ENCODE measurements around the gene GUK1.
A peak's percentile ranks its signal among the peaks of the same experiment; 100 is the strongest.

The GUK1 gene

GRCh38 chr1:228102791-228103620, 37.1 kb upstream of the GUK1 start, which contains the start of gene C1orf35:
Gene C1orf35, minus strand, starts transcription at chr1:228103325. Its CDS starts 98 bp downstream, at chr1:228103227.
- peak within 1 kb of the TSS; percentile 78 for H3K27ac ChIP-seq (ENCODE audit: low read length)
- H3K9me3 ChIP-seq (replicated peaks; ENCODE audit: insufficient read depth, low read length), result no peaks in the 10 kb centered on the region
- H3K9me2 ChIP-seq (replicated peaks; ENCODE audit: insufficient read depth, low read length), result no peaks in the 10 kb centered on the region
- no peaks in the 10 kb centered on the region for H3K27me3 ChIP-seq (replicated peaks; ENCODE audit: insufficient read depth, low read length)
- H3F3A ChIP-seq (ENCODE audit: insufficient read depth, low read length), result peaks cover 53% of the 10 kb centered on the region
- H4K20me1 ChIP-seq (ENCODE audit: insufficient read depth, low read length), result peaks cover 20% of the 10 kb centered on the region
- TF ChIP-seq CTCF (IDR thresholded peaks at IDR 0.05; ENCODE audit: low read length) (no peak), EZH2phosphoT487 (IDR thresholded peaks at IDR 0.05; ENCODE audit: low read length) (no peak), EZH2 (optimal IDR thresholded peaks at IDR 0.05; ENCODE audit: low read depth, low read length) (no peak)
- peaks cover 65% of the 10 kb centered on the region for H3K79me2 ChIP-seq (ENCODE audit: low read length)
- H3K36me3 ChIP-seq (replicated peaks; ENCODE audit: insufficient read depth, low read length), result 0 out of 2 replicates have a peak, but pooled peaks cover 15% of the 10 kb centered on the region
- H3K9ac ChIP-seq (ENCODE audit: low read length), result peak within 1 kb of the TSS; percentile 87
- peak within 1 kb of the TSS; percentile 88 for H2AFZ ChIP-seq (ENCODE audit: low read length)
- peaks cover 19% of the 10 kb centered on the region for H3K4me1 ChIP-seq (ENCODE audit: low read length)
- peak within 1 kb of the TSS; percentile 90 for H3K4me3 ChIP-seq (ENCODE audit: low read length)
- DNase-seq, result peak; percentile 98
- H3K4me2 ChIP-seq (ENCODE audit: low read depth, low read length), result peak within 1 kb of the TSS; percentile 82

GRCh38 chr1:228104526-228105269, 35.4 kb upstream of the GUK1 start:
- Histone ChIP-seq H3K79me2 (ENCODE audit: low read length) (peaks cover 63% of the 10 kb centered on the region), H2AFZ (ENCODE audit: low read length) (no peak overlapping the region), H3K27ac (ENCODE audit: low read length) (no peak overlapping the region), H3K27me3 (replicated peaks; ENCODE audit: insufficient read depth, low read length) (no peaks in the 10 kb centered on the region), H3K4me2 (ENCODE audit: low read depth, low read length) (peak overlapping the region; percentile 82; the same call in 1 of the 2 replicates), H3F3A (ENCODE audit: insufficient read depth, low read length) (peaks cover 38% of the 10 kb centered on the region), H3K9me2 (replicated peaks; ENCODE audit: insufficient read depth, low read length) (no peaks in the 10 kb centered on the region), H3K36me3 (replicated peaks; ENCODE audit: insufficient read depth, low read length) (0 out of 2 replicates have a peak, but pooled peaks cover 3% of the 10 kb centered on the region), H3K9me3 (replicated peaks; ENCODE audit: insufficient read depth, low read length) (no peaks in the 10 kb centered on the region), H3K4me1 (ENCODE audit: low read length) (peaks cover 26% of the 10 kb centered on the region), H3K4me3 (ENCODE audit: low read length) (no peak overlapping the region), H3K9ac (ENCODE audit: low read length) (peak overlapping the region; percentile 87; the same call in 1 of the 2 replicates), H4K20me1 (ENCODE audit: insufficient read depth, low read length) (peaks cover 4% of the 10 kb centered on the region; the same call in 1 of the 2 replicates)
- no peak for DNase-seq
- TF ChIP-seq CTCF (IDR thresholded peaks at IDR 0.05; ENCODE audit: low read length) (no peak), EZH2 (optimal IDR thresholded peaks at IDR 0.05; ENCODE audit: low read depth, low read length) (no peak), EZH2phosphoT487 (IDR thresholded peaks at IDR 0.05; ENCODE audit: low read length) (no peak)

- TF ChIP-seq EZH2phosphoT487 (IDR thresholded peaks at IDR 0.05; ENCODE audit: low read length), result no peak
- TF ChIP-seq CTCF (IDR thresholded peaks at IDR 0.05; ENCODE audit: low read length), result no peak
- TF ChIP-seq EZH2 (optimal IDR thresholded peaks at IDR 0.05; ENCODE audit: low read depth, low read length), result no peak
- DNase-seq, result no peak
Measured at GRCh38 chr1:228105270-228105995, 34.6 kb upstream of the GUK1 start.

More at GRCh38 chr1:228105270-228105995, 34.6 kb upstream of the GUK1 start:
- no peaks in the 10 kb centered on the region for H3K27me3 ChIP-seq (replicated peaks; ENCODE audit: insufficient read depth, low read length)
- H4K20me1 ChIP-seq (ENCODE audit: insufficient read depth, low read length), result peaks cover 1% of the 10 kb centered on the region; the same call in 1 of the 2 replicates
- H3K4me2 ChIP-seq (ENCODE audit: low read depth, low read length), result no peak overlapping the region
- no peak overlapping the region for H3K9ac ChIP-seq (ENCODE audit: low read length)
- peaks cover 33% of the 10 kb centered on the region for H3K4me1 ChIP-seq (ENCODE audit: low read length)
- H3K9me3 ChIP-seq (replicated peaks; ENCODE audit: insufficient read depth, low read length), result no peaks in the 10 kb centered on the region
- H3K27ac ChIP-seq (ENCODE audit: low read length), result no peak overlapping the region
- H3K79me2 ChIP-seq (ENCODE audit: low read length), result peaks cover 64% of the 10 kb centered on the region
- H3F3A ChIP-seq (ENCODE audit: insufficient read depth, low read length), result peaks cover 34% of the 10 kb centered on the region
- H2AFZ ChIP-seq (ENCODE audit: low read length), result no peak overlapping the region
- H3K36me3 ChIP-seq (replicated peaks; ENCODE audit: insufficient read depth, low read length), result 0 out of 2 replicates have a peak, but pooled peaks cover 3% of the 10 kb centered on the region
- no peaks in the 10 kb centered on the region for H3K9me2 ChIP-seq (replicated peaks; ENCODE audit: insufficient read depth, low read length)
- H3K4me3 ChIP-seq (ENCODE audit: low read length), result no peak overlapping the region
